NCI-H2227 (cell line): ENCODE data around the gene PSMD11.

ENCODE experiments used
- DNase-seq: peaks from one replicate; lab custom pipeline; 2025; ENCODE audit not compliant: unreplicated experiment; lab: John Stamatoyannopoulos, UW

Gene PSMD11

DNA sequence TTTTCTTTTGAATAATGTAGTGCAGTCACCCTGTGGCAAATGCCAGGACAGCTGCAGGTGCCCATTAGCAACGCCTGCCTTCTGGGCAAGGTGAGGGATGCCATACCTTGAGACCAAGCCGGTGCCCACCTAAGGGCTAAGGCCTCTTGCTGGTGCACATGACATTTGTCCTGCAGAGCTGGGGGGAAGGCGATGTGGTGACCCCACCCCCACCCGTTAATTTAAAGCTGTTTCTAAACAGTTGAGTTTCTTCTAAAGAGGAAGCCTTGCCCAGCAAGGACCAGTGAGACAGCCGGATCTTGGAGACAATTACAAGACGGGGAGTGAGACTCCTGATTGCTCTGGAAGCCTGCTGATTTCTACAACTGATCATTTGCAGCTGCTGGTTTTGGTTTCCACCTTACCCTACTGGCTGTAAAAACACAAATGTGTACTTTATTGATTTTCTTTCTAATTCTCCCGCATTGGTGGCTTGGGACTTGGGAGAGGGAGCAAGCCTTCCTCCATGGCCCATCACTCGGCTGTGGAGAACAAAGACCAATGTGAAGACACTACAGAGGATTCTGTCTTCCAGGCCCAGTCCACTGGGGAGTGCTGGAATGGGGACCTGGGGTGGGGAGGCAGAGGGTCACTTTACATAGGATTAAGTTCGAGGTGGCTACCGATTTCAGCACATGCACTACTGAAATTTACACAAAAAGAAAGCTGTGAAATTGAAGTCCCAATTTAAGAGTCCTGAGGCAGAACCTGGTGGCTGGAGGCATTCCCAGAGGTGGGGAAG, 45.2 kb downstream of the PSMD11 start:
- peak; percentile 11 for DNase-seq

DNA sequence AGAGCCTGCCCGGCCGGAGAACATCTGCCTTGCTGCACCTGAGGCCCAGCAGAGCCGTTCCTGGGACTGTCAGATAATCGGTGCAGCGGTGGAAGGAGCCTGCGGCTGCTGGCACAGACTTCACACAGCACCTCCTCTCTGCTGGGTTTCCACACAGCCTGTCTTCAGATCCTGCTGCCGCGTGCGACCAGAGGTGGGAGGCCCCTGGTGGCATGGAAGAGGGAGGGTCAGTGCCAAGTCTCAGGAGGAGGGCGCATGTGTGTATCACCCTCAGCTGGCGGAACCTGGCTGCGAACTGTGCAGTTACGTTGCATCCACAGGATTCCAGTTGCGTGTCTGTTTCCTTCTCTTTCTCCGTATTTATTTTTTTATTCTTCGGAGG, 45.8 kb downstream of the PSMD11 start:
- peak; percentile 31 for DNase-seq

DNA sequence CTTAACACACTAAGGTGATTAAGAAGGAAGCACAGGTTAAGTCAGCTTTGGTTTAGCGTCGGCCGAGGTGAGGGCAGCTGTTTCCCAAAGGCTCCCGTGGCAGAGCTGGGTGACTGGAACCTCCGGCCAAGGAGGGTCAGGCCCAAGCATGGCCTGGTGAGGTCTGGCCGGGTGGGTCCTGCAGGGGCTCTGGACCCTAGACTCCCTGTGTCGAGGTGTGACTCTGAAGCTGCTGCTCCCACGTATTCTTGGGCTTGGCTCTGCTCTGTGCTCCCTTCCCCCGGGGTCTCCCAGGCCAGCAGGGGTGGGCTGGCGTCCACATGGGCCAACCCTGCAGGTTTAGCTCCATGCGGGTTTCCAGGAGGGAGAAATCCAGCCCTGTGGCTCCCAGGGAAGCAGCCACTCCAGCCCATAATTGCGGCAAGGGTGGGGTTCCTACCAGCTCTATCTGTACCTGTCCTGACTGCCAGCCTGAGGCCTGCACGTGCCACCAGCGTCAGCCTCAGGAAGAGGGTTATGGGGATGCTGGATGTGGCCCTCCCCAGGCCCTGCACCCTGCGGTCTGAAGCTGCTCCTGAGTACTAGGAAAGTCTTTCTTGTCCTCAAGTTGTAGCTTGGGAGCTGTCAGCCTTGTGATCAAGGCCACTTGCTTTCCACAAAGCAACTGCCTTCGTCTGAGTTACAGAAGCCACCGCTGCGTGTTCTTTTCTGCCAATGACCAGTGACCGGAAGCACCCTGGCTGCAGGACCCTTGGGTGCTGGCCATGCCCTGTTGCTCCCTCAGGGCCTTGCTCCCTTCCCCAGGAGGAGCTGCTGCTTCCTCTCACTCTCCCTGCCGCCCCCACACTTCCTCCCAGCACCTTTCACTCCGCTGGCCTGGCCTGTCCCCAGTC, 47.3 kb downstream of the PSMD11 start:
- no peak for DNase-seq

DNA sequence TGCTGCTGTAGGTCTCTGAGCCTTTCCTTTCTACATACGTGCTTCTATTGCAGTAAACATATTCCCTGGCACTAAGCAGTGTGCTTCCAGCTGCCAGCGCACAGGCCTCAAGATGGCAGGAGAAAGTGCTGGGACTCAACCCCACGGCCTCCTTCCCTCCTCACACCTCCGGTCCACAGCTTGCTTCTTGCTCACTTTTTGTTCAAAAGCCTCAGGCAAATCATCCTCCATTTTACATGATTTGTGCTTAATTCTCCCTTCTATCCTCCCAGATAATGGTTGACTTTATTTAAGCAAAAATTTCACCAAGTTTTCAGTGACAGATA, 47.9 kb downstream of the PSMD11 start:
- DNase-seq = no peak

DNA sequence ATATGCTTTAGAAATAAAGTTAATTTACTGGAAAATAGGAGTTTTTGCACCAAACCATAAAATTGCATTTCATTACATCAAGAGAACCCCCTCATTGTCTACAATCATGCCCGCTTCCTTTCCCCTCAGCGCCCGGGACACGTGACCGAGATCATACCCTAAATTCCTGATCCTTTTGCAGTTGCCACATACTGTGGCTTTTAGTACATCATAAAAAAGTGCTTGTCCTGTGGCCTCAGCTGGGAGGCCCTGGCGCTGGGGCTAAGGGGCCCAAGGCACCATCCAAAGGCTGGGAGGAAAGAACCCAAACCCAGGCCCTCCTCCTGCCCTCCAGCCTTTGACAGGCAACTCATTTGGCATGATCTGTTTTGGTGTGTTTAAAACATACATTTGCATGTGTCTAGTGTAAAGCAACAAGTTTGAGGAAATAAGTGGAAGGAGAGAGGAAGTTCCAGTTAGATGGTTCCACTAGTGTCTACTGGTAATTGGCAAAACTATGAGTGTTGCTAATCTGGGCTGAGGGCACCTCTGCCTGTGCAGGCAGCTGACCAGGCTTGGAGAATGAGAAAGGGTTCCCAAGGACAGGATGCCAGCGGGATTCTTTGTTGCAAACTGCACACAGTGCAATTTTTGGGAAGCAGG, 48.5 kb downstream of the PSMD11 start:
- no peak for DNase-seq

DNA sequence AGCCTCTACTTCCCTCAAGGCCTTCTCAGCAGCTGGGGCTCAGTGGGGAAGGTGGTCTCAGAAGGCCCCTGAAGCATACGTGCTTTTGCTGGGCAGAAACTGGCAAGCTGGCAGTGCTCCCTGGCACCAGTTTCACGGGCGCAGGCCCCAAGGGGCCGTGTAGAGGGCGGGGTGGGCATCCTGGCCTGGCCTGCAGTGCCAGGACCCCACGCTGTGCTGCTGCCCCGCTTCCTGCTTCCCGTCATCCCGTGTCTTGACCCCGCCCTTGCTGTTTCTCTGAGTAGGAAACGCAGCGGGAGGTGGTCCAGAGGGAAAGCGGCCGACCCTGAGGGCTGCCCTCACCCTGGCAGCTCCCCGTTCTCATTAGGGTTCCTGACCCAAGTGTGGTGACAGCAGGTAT, 49.3 kb downstream of the PSMD11 start:
- DNase-seq = no peak

DNA sequence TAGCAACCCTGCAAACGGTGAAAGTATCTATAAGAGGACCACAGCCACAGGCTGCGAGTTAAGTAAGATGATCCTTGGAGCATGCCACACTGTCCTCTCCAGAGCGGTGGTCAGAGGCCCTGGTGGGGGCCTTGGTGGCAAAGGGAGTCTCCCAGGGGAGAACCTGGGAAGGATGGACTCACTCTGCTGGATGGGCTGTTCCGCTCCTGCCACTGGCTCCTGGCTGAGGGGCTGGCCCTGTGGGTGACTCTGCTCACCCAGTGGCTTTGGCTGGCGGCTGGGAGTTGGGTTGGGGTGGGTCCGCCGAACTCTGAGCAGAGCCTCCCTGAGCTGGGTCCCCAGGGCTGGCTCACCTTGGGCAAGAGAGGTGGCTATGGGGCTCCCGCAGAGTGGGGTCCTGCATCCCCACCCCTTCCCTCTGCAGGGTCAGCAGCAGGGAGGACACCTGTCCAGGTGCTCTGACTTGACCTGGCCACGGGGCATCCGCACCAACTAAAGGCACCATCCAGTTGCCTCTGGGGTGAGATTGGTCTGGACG, 49.7 kb downstream of the PSMD11 start:
- DNase-seq = no peak

DNA sequence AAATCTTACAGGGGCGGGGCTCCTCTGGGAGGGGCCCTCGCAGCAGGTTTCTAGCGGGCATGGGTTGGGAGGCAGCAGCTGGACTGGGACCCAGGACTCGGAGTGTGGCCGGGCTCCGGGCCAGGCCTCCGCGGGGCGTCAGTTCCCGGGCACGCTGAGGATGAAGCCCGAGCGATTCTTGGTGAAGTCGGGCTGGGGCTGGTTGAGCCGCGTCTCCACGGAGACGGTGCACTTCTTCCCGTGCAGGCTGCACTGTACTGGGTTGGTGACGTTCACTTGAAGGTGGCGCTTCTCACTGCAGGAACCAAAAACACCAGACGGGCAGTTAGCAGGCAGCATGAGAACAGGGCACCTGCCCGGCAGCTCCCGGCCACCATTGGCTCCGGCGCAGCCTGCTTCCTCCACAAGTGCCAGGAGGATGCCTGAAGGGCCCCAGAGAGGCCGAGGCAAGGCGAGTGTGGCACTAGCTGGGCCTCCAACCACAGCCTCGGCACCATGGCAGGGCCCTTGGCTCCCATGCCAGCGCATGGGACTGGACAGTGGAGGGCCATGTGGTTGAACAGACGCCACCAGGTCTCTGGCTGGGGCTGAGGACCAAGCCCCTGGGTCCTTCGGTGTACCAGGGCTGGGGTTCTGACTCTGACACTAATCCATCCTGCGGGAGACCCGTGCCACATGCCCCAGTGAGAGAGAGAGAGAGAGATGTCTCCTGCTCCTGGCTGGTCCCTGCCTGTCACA, 50.5 kb downstream of the PSMD11 start:
- peak; percentile 48 for DNase-seq

DNA sequence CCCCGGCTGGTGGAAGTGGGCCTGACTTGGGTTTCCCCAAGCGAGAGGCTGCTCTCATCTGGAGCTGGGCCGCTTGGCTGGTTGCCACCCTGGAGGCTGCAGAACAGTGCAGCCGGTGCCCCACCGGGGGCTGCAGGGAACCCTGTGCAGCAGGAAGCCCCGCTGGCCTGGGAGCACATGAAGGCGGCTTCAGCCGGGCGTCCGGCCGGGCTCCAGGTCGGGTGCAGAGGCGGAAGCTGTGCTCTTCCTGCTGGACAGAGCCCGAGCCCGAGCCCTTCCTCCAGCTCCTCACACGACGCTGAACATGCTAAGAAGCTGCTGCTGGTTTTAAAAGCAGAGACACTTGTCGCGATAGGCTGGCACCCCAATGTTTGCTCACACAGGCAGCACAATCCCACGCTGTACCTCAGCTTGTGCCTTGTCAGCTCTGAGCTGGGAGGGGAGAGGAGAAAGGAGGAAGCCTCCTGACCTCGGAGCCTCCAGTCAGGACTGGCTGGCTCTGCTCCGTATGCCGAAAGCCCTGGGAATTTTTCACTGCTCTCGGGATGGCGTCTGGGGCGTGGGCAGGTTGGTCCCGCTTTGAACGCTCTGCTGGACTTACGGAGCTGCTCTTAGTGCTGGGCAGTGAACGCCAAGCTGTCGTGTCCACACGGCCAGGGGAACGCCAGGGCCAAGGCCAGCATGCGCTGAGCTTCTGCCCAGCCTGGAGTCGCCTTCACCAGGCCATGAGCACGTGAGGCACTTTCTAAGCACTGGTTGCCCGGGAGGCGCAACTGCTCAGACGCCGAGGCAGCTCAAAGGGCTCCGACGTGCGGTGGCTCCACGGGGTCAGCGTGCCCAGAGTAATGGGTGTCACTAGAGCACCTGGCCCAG, 51.3 kb downstream of the PSMD11 start:
- DNase-seq = no peak

DNA sequence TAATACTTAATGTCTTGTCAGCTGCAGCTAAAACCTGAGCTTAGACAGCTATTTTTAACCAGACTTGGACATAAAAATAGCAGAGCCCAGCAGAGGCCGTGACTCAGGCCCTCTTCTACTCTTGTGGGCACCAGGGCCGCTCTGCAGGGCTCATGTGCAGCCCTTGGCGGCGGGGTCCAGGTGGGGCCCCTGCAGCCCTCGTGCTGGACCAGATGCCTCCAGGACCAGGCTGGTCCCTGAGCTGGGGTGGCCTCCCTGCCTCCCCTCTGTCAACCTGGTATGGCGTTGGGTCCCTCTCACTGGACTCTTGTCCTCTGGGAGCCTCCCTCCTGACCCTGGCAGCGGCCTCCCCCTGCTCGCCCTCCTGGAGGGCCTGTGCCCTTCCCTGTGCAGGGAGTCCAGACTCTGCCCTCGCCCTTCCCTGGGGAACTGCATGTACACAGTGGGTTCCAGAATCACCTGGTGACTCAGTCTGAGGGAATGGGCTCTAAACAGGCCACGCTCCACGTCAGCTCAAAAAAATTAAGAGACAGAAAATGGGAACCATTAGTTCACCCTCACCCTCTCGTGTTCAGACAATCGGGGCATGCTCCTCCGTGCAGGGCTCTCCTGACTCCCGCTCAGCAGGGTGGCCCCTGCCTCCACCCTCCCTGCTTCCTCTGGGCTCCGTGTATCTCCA, 52.2 kb downstream of the PSMD11 start:
- DNase-seq = no peak

DNA sequence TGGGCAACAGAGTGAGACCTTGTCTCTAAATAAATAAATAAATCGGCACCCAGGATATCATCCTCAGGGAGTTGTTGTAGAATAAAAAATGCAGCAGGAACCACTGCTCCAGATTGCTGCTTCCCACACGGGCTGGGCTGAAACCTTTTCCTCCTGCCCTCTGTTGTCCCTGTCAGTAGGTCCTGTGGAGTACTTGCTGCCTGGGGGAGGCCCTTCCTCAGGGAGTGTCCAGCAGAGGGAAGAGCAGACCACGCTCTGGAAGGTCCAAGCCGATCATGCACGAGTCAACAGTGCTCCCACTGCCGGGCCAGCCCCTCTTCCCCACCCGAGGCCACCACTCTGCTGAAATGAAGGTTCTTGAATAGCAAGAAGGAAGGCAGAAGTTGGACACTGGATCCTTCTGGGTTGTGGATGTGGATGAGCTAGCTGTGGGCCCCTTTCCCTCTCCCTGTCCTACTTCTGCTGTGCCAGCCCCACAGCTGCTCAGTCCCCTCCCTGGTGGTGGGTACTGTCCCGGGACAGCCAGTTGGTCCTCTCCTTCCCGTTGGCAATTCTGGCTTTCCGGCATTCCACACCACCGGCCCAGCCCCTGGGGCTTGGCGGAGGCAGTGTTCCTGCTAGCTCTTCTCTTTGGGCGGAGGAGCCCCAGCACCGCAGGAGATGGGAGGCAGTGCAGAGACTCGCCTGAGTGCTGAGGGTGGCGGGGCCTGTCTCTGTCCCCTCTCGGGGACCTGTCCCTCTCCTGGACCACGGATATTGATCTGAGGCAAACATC, 53.3 kb downstream of the PSMD11 start:
- DNase-seq = no peak

DNA sequence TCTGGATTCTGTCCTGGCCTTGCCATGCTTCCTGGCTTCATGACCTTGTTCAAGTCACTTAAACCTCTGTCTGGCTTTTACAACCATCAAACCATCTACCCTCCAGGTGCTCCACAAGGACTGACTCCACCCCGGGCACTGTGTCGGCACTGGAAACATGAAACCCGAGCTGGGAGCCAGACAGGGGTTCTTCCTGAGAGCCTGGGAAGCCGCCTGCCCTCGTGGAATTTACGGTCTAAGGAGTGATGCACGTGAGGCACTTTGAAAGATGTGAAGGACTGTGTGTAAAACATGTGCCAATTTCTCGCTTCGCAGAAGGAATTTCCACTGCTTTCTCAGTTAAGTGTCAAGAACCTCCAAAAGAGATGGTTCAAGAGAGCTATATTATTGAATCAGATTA, 54.1 kb downstream of the PSMD11 start:
- no peak for DNase-seq

DNA sequence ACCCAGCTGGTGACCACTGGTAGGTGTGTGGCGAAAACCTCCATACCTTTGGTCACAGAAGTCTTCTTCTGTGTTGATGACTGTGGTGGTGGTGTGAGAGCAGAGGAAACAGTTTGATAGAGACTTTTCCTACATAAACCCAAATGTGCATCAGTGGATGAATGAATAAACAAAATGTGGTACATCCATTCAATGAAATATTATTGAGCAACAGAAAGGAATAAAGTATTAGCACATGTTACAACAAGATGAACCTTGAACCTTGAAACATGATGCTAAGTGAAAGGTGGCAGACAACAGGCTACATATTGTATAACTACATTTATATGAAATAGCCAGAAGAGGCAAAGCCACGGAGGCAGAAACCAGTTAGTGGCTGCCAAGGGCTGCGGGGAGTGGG, 57.7 kb downstream of the PSMD11 start:
- no peak for DNase-seq

DNA sequence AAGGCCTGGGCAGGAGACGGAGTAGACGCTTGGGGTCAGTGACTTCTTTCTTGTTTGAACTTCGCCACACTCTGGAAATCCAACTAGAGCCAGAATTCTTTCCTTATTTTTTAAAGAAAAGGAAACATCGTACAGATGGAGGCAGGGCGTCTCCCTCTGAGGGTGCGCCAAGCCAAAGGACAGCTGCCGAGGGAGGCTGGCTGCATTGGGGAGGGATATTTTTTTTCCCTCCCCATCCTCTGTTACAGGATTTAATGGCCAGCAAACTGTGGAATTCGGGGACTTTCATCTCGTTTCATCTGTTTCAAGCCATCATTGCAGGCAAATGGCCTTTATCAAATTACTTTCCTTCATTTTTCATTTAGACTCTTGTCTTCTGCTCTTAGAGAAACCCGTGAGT, 58.4 kb downstream of the PSMD11 start:
- DNase-seq = no peak

DNA sequence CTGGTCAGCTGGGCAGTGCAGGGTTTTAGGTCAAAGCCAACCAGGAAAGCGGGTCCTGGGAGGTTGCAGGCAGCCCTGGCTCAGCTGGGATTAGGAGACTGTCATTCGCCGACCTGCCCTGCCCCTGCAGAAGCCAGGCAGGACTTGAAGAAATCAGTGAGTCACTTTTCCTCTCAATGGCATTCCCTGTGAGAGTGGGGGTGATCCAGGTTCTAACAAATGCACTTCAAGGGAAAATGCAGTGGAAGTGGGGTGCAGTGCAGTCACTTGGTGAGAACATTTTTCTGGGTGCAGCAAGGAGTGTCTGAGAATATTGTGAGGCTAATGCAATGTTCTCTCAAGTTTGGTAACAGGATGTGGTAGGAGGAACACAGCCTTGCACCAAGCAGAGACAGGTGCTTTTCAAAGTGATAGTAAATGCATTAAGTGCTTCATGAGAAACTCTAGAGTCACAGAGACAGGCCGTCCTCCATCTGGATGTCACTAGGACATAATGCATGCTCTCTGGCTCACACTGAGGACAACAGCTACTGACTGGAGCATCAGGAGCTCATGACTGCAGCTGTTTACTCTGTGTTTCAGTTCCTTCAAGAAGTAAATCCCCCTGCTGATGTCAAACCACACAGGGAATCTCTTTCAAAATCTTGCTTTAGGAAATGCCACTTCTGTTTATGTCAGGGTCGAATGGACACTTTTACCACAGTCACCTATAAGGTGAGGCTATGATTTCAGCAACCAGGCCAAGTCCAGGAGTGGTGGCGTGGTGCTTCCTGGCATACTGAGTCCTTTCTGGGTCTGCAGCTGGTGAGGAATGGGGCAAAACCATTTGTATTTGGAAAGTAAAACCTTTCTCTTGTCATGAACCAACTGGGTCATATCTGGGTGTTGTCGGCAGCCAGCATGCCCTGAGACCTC, 59.2 kb downstream of the PSMD11 start:
- DNase-seq = no peak

DNA sequence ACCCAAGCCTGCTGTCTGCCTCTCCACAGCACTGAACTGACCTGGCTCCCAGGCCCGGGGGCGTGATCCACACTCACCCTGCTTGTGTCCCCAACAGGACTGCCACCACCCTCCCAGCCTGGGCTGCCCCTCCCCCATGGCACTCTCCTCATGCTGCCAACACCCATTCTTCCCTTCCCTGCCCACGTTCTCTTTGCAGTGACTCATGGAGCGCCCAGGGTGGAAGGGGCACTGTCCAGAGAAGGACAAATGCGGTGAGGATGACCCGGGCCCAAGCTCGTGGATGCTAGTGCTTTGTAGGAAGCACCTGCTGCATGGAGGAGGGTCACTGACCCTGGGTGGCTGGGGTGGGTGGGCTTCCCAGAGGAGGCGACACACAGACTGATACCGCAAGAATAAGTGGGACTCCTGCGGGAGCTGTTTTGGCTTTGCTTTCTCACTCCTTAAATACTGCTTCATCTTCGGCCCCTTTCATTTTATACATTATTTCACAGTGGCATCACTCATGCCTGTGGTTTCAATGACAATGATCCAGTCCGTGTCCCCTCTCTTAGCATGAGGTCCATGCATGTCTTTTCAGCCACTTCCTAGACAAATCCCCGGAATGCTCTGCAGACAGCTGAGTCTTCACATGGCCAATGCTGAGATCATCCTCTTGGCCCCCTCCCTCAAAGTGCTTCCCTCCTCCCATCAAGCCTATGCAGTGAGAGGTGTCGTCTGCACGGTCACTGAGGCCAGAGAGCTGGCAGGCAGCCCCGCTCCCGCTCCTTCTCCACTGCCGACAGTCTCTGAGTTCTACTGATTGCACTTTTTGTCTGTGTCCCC, 60.1 kb downstream of the PSMD11 start:
- DNase-seq = no peak

DNA sequence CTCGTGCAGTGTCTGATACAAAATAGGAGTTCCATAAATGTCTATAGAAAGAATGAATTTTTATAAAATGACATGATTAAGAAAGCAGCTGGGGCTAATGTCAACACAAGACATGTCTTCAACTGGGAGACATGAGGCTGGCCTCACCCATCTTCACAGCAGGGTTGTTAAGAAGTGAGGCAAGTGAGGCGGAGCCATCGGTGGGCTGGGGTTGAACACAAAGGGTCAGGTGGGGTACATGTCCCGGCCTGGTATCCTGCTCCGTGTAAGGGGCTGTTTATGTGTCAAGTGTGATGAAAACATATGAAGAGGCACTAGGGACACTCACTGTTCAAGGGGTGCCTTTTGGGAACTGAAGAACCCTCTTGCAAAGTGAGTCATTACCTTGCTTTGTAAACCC, 64.6 kb downstream of the PSMD11 start:
- DNase-seq = no peak
